A673 (cell line): Measurements from ENCODE around the gene IL19. TPM values are rescaled to one million over a fixed set of nuclear protein-coding genes. Genes with fewer than 3 reads are reported as not detected.

Experiments used
- BruUV-seq: library from RNA; stranded (reverse); fragments of 400-500 nt; replicated peaks from 2 replicates; lab custom pipeline; 2021; lab: Mats Ljungman, UMichigan
- CTCF ChIA-PET: fragments of 300-600 bp; sonication (Branson Sonifier 250); formaldehyde crosslinking; loops from one replicate; lab custom pipeline; 2022; ENCODE audit warnings: antibody characterized with exemption; lab: Charles Lee
- POLR2A ChIA-PET: fragments of 300-600 bp; sonication (Branson Sonifier 250); formaldehyde crosslinking; loops from one replicate; lab custom pipeline; 2022; ENCODE audit warnings: antibody characterized with exemption; ENCODE audit not compliant: low non-redundant PET; lab: Charles Lee
- DNase-seq: peaks from one replicate; pipeline ENCODE4 v3.0.0-alpha.2; 2015; ENCODE audit warnings: low spot score
- H3K27ac ChIP-seq: fragments of 200-600 bp; sonication (generic); 2 replicates; pipeline ENCODE4 v1.5.1; 2016; ENCODE audit warnings: mixed run types, low read depth, mild to moderate bottlenecking, mixed read lengths, antibody characterized with exemption, low read length; ENCODE audit not compliant: poor library complexity, severe bottlenecking
- H3K27me3 ChIP-seq: fragments of 200-600 bp; sonication (generic); replicated peaks from 2 replicates; pipeline ENCODE4 v1.6.1; 2017; ENCODE audit warnings: mixed run types, low read depth, mild to moderate bottlenecking, mixed read lengths, antibody characterized with exemption, low read length; ENCODE audit not compliant: insufficient read depth, poor library complexity
- H3K36me3 ChIP-seq: fragments of 200-600 bp; sonication (generic); 2 replicates; pipeline ENCODE4 v1.6.1; 2016; ENCODE audit warnings: mixed run types, mild to moderate bottlenecking, mixed read lengths, antibody characterized with exemption, low read length; ENCODE audit not compliant: insufficient read depth, poor library complexity, severe bottlenecking
- H3K4me1 ChIP-seq: fragments of 200-600 bp; sonication (generic); 2 replicates; pipeline ENCODE4 v1.6.1; 2017; ENCODE audit warnings: mixed run types, mild to moderate bottlenecking, mixed read lengths, antibody characterized with exemption, low read length; ENCODE audit not compliant: insufficient read depth, poor library complexity, severe bottlenecking
- H3K4me3 ChIP-seq: fragments of 200-600 bp; sonication (generic); 2 replicates; pipeline ENCODE4 v1.5.1; 2016; ENCODE audit warnings: low read depth, mixed run types, mild to moderate bottlenecking, mixed read lengths, low read length; ENCODE audit not compliant: poor library complexity, severe bottlenecking
- H3K9me3 ChIP-seq: fragments of 200-600 bp; sonication (generic); 2 replicates; pipeline ENCODE4 v1.6.1; 2016; ENCODE audit warnings: mixed run types, low read depth, mild to moderate bottlenecking, mixed read lengths, antibody characterized with exemption, low read length; ENCODE audit not compliant: poor library complexity, severe bottlenecking
- CTCF ChIP-seq: fragments of 300-800, 200-600 bp; sonication (generic); conservative IDR thresholded peaks from 2 replicates; pipeline ENCODE4 v1.5.1; 2017; ENCODE audit warnings: low read depth, mild to moderate bottlenecking, antibody characterized with exemption, low read length, moderate library complexity, mixed read lengths
- EZH2 ChIP-seq: fragments of 200-600 bp; sonication (generic); IDR thresholded peaks from 2 replicates; pipeline ENCODE4 v1.6.1; 2017; ENCODE audit warnings: borderline replicate concordance, low read depth, mild to moderate bottlenecking, mixed read lengths, antibody characterized with exemption, low read length; ENCODE audit not compliant: poor library complexity, severe bottlenecking
- intact Hi-C: fragments of 100-400 bp; cut with micrococcal nuclease; formaldehyde crosslinking; loops from one replicate; pipeline ENCODE4 v1.10.0; 2022; ENCODE audit not compliant: unreplicated experiment
- total RNA-seq: library from RNA; stranded (reverse); gene quantifications from 2 replicates; pipeline ENCODE4 v1.2.3, GENCODE V29; 2021

The IL19 gene
- total RNA-seq, 1 experiment from 2014 or later: not detected

DNA sequence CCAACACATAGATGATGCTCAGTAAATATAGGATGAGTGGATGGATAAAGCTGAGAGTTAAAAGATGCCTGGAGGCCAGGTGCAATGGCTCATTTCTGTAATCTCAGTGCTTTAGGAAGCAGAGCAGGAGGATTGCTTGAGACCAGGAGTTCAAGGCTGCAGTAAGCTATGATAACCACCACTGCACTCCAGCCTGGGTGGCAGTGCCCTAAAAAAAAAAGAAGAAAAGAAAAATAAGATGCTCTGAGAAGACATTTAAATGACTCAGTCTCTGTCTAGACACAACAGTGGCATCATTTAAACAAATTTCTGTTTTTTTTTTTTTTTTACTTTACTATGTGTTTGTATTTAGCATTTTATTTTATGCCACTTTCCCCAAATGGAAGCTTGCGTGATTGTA lies 25.3 kb upstream of the IL19 start:
- CTCF ChIA-PET: no interaction called here
- Histone ChIP-seq H3K27ac (no peak overlapping the region), H3K36me3 (no peaks in the 10 kb centered on the region), H3K4me3 (no peak overlapping the region), H3K4me1 (no peaks in the 10 kb centered on the region), H3K27me3 (no peaks in the 10 kb centered on the region), H3K9me3 (no peaks in the 10 kb centered on the region)
- BruUV-seq: no TSS peak
- intact Hi-C loops: no loop called here
- TF ChIP-seq CTCF (no peak), EZH2 (no peak)
- POLR2A ChIA-PET: no interaction called here
- DNase-seq: no peak

DNA sequence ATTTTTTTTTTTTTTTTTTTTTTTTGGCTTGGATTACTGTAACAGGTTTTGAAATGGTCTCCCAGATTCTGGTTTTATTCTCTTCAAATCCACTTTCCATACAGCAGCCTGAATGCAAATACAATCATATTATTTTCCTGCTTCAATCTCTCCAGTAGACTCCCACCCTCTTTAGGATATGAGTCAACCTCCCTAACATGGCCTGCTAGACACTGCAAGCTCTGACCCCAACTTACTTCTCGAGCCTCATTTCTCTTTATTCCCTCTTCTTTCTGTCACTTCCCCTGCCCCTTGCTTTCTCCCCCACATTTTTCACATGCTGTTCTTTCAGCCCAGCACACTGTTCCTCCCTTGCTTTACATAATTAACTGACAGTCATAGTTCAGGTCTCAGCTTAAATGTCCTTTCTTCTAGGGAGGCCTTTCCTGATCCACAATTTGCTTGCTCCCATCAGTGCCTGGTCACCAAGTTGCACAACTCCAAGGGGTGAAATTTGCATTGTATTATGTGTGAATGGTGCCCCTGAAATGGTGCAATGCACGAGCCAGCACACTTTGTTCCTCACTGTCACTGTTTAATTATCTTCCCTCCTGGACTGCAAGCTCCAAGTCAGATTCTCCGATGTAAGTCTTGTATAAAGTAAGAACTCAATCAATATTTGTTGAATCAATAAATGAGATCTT lies 22.1 kb upstream of the IL19 start:
- ChIA-PET CTCF (no interaction called here), POLR2A (no interaction called here)
- no peaks in the 10 kb centered on the region for H3K4me1 ChIP-seq
- H3K36me3 ChIP-seq: no peaks in the 10 kb centered on the region
- no peaks in the 10 kb centered on the region for H3K27me3 ChIP-seq
- intact Hi-C loops: no loop called here
- no peak overlapping the region for H3K4me3 ChIP-seq
- no peak for DNase-seq
- TF ChIP-seq EZH2 (no peak), CTCF (no peak)
- BruUV-seq: no TSS peak
- no peaks in the 10 kb centered on the region for H3K9me3 ChIP-seq
- H3K27ac ChIP-seq: no peak overlapping the region

DNA sequence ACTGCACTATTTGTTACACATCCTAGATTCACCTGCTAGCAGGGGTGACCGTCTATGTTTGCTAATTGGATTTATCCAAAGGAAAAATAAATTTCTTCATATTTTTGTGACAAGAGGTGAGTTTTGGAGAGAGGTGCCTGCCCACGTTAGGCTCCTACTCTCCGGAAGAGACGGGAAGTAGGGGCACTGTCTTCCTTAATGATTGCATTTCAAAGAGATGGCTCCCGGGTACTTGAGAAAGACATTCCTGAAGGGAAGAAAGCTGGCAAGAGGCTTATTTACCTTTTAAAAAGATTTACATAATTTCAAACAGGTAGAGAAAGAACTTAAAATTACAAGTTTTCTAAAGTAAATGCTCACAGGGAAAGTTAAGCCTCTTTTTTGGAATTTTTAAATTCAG lies 18.7 kb upstream of the IL19 start:
- POLR2A ChIA-PET: no interaction called here
- Histone ChIP-seq H3K27ac (no peak overlapping the region), H3K27me3 (no peaks in the 10 kb centered on the region), H3K4me3 (no peak overlapping the region), H3K36me3 (no peaks in the 10 kb centered on the region), H3K4me1 (no peaks in the 10 kb centered on the region), H3K9me3 (no peaks in the 10 kb centered on the region)
- intact Hi-C loops: no loop called here
- no peak for DNase-seq
- CTCF ChIA-PET: no interaction called here
- BruUV-seq: no TSS peak
- TF ChIP-seq EZH2 (no peak), CTCF (no peak)
